Vagina (tissue), 2 donors: ENCODE results near the gene CTSW. TPM values are rescaled to one million over a fixed set of nuclear protein-coding genes. Genes with fewer than 3 reads are reported as not detected.
A peak's percentile ranks its signal among the peaks of the same experiment; 100 is the strongest.

Experiments
- DNase-seq, 2 donors: peaks; one replicate each; pipeline ENCODE4 v3.0.0-alpha.2; 2017; ENCODE audit errors: extremely low spot score in 2 of 2
- H3K27ac ChIP-seq: fragments of 200-600 bp; sonication (generic); one replicate; pipeline ENCODE4 v1.5.1; 2019
- H3K27me3 ChIP-seq: fragments of 200-600 bp; sonication (generic); one replicate; pipeline ENCODE4 v1.5.1; 2019
- H3K36me3 ChIP-seq, 2 donors: fragments of 200-600 bp; sonication (generic); one replicate each; pipeline ENCODE4 v1.5.1; 2017 to 2019
- H3K4me1 ChIP-seq: fragments of 200-600 bp; sonication (generic); one replicate; pipeline ENCODE4 v1.5.1; 2019
- H3K4me3 ChIP-seq, 2 donors: fragments of 200-600 bp; sonication (generic); 1 replicate in 1 of 2; 2 replicates in 1 of 2; pipeline ENCODE4 v1.5.1; 2016 to 2019
- H3K9me3 ChIP-seq: fragments of 200-600 bp; sonication (generic); one replicate; pipeline ENCODE4 v1.5.1; 2019
- POLR2A ChIP-seq, 2 donors: fragments of 450-650 bp; IDR thresholded peaks; one replicate each; pipeline ENCODE4 v1.6.1; 2017; ENCODE audit warnings: antibody characterized with exemption in 2 of 2, mild to moderate bottlenecking in 2 of 2, moderate library complexity in 2 of 2
- POLR2AphosphoS5 ChIP-seq, 2 donors: sonication (generic); formaldehyde crosslinking; IDR thresholded peaks; one replicate each; pipeline ENCODE4 v1.9.0; 2017; ENCODE audit warnings: antibody characterized with exemption in 2 of 2, mild to moderate bottlenecking in 2 of 2, low read depth in 1 of 2; ENCODE audit not compliant: insufficient read depth in 1 of 2
- intact Hi-C: fragments of 100-400 bp; cut with DNase I; formaldehyde crosslinking; loops from one replicate; pipeline ENCODE4 v1.15.1; 2023
- total RNA-seq: library from RNA; depleted of rRNA; stranded (reverse); fragments of >200 nt; gene quantifications from one replicate; pipeline ENCODE4 v1.2.3, GENCODE V29; 2016
- TF ChIP-seq, protein P1 (sequence below), 3 experiments: fragments of 450-650 bp in 2 of 3; fragments of 200-600 bp in 1 of 3; sonication (generic) in 1 of 3; IDR thresholded peaks; one replicate each; pipeline ENCODE4 v1.5.1; 2017 to 2019; ENCODE audit warnings: antibody characterized with exemption in 3 of 3, mild to moderate bottlenecking in 2 of 3, moderate library complexity in 2 of 3

Gene CTSW
- total RNA-seq, 1 donor from 2014 or later = 0.74 TPM

DNA sequence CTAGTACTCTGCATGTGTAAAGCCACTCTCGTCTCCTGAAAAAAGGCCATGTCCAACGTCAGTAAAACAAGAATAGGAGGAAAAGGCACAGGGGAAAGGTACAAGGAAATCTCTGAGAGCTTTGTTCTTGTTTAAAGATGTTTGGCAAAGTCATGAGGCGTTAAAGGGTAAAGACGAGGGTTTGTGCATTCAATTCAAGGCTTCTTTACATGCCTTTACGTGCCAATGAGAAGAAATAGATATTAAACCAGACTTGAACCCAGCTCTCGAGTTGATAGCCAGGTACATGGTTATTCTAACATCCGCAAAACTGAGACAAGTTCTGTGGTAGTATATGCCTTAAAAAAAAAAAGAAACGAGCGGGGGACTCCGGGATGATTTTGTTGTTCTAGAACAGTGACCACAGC, 21.0 kb upstream of the CTSW start:
- peaks cover 0 to 43% of the 10 kb centered on the region in 2 donors for H3K36me3 ChIP-seq
- H3K27ac ChIP-seq = peak overlapping the region; percentile 93
- intact Hi-C loops = no loop called here
- H3K4me3 ChIP-seq = peak overlapping the region; percentile 95 to 100
- DNase-seq = no peak
- no peaks in the 10 kb centered on the region for H3K9me3 ChIP-seq
- H3K27me3 ChIP-seq = no peaks in the 10 kb centered on the region
- peaks cover 52% of the 10 kb centered on the region for H3K4me1 ChIP-seq
- TF ChIP-seq POLR2A (IDR thresholded peaks at IDR 0.05) = no peak
- TF ChIP-seq, protein P1, sequence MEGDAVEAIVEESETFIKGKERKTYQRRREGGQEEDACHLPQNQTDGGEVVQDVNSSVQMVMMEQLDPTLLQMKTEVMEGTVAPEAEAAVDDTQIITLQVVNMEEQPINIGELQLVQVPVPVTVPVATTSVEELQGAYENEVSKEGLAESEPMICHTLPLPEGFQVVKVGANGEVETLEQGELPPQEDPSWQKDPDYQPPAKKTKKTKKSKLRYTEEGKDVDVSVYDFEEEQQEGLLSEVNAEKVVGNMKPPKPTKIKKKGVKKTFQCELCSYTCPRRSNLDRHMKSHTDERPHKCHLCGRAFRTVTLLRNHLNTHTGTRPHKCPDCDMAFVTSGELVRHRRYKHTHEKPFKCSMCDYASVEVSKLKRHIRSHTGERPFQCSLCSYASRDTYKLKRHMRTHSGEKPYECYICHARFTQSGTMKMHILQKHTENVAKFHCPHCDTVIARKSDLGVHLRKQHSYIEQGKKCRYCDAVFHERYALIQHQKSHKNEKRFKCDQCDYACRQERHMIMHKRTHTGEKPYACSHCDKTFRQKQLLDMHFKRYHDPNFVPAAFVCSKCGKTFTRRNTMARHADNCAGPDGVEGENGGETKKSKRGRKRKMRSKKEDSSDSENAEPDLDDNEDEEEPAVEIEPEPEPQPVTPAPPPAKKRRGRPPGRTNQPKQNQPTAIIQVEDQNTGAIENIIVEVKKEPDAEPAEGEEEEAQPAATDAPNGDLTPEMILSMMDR (IDR thresholded peaks at IDR 0.05) = no peak
- TF ChIP-seq POLR2AphosphoS5 (IDR thresholded peaks at IDR 0.05; ENCODE audit: insufficient read depth in 1 of 2, low read depth in 1 of 2) = no peak

DNA sequence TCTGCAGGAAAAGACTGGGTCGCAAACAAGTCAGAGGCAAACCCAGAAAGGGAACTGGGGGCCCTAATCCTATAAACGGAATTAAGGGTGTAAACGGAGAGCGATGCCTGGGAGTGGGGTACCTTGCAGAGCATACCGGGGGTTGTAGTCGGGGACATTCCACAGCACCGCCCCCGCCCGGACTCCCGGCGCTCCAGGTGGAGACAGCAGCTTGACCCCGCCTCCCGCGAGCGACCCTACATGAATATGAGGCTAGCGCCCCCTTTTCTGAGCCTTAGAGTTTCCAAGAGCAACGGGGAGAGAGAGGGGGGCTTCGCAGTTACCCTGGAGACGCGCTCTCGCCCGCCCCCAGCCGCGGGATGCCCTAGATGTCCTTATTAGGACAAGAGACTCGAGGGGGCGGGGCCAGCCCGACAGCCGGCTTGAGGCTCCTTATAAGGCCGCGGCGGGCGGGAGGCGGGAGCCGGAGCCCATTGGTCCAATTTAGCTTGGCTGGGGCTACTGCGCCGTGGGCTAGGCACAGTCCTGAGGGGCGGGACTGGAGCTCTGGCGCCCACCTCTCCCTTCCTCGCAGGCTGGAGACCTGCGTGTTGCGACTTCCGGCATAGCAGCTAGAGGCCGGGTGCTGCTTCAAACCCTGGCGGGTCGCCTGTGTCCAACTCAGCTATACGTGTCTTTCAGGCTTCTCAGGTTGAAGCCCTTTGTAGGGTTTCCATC, 20.4 kb upstream of the CTSW start:
- Histone ChIP-seq H3K36me3 (peaks cover 0 to 43% of the 10 kb centered on the region in 2 donors), H3K4me3 (peak overlapping the region; percentile 95 to 100), H3K9me3 (no peaks in the 10 kb centered on the region), H3K27ac (peak overlapping the region; percentile 93), H3K27me3 (no peaks in the 10 kb centered on the region), H3K4me1 (peaks cover 52% of the 10 kb centered on the region)
- DNase-seq = peak in 1 of 2 donors; percentile 99
- intact Hi-C loops = no loop called here
- peak in 1 of 2 donors; percentile 90 for TF ChIP-seq POLR2A (IDR thresholded peaks at IDR 0.05)
- peak; percentile 90 to 98 for TF ChIP-seq POLR2AphosphoS5 (IDR thresholded peaks at IDR 0.05; ENCODE audit: insufficient read depth in 1 of 2, low read depth in 1 of 2)
- TF ChIP-seq, protein P1 (IDR thresholded peaks at IDR 0.05) = peak in 1 of 3 experiments; percentile 1

DNA sequence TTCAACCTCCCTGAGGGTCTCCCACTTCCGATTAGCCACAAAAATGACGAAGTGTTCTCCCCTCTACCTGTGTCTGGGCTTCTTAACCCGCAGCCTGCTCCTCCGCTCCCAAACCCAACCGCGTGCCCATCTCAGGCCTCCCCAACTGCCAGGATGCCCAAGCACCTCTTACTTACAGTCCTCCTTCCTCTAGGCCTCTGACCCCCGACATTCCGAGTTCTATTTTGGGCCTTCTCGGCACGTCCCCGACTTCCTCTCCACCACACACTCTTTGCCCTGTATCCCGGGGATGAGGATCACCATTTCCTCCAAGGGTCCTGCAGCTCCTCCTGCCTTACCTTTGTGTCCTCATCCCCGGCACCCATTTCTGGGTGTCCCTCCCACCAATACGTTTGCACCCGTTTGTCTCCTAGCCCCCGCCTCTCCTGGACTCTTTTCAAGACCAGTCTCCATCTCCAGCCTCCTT, 19.8 kb upstream of the CTSW start:
- peak overlapping the region; percentile 95 to 100 for H3K4me3 ChIP-seq
- peak overlapping the region; percentile 93 for H3K27ac ChIP-seq
- no peak for DNase-seq
- TF ChIP-seq POLR2A (IDR thresholded peaks at IDR 0.05) (no peak), POLR2AphosphoS5 (IDR thresholded peaks at IDR 0.05; ENCODE audit: insufficient read depth in 1 of 2, low read depth in 1 of 2) (peak in 1 of 2 donors; percentile 60)
- H3K9me3 ChIP-seq = no peaks in the 10 kb centered on the region
- intact Hi-C loops = no loop called here
- peaks cover 52% of the 10 kb centered on the region for H3K4me1 ChIP-seq
- peaks cover 0 to 43% of the 10 kb centered on the region in 2 donors for H3K36me3 ChIP-seq
- H3K27me3 ChIP-seq = no peaks in the 10 kb centered on the region

DNA sequence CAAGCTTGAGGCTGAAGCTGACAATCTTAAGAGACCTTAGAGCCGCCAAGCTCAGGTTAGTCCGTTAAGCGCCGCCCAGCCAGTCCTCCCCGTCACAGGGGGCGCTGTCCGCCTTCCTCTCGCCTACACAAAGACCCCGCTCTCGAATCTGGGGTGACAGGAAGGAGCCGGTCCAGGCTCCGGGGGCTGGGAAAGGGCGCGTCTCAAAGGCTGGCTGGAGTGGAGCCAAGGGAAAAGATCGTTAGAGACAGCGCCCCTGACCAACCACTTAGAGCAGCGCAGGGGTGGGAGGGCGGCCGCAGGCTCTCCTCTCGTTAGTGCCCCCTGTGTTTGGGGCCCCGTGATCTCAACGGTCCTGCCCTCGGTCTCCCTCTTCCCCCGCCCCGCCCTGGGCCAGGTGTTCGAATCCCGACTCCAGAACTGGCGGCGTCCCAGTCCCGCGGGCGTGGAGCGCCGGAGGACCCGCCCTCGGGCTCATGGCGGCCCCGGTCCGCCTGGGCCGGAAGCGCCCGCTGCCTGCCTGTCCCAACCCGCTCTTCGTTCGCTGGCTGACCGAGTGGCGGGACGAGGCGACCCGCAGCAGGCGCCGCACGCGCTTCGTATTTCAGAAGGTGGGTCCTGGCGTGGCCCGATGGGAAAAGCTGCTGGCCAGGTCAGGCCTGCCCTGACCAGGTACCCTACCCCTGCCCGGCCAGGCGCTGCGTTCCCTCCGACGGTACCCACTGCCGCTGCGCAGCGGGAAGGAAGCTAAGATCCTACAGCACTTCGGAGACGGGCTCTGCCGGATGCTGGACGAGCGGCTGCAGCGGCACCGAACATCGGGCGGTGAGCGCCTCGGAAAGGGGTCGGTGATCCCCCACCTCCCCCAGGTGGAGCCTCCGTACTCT, 19.1 kb upstream of the CTSW start, which contains the start of gene MUS81:
MUS81 (plus strand) TSS at position 156 of the 887 bp plus-strand sequence; CDS start at position 477, 321 bp downstream.
- Histone ChIP-seq H3K4me1 (peaks cover 47% of the 10 kb centered on the region), H3K9me3 (no peaks in the 10 kb centered on the region), H3K36me3 (peaks cover 0 to 43% of the 10 kb centered on the region in 2 donors), H3K27ac (peak within 1 kb of the TSS; percentile 93), H3K4me3 (peak within 1 kb of the TSS; percentile 95 to 100), H3K27me3 (no peaks in the 10 kb centered on the region)
- TF ChIP-seq POLR2A (IDR thresholded peaks at IDR 0.05) (peak in 1 of 2 donors; percentile 57), POLR2AphosphoS5 (IDR thresholded peaks at IDR 0.05; ENCODE audit: insufficient read depth in 1 of 2, low read depth in 1 of 2) (peak; percentile 88 to 98)
- TF ChIP-seq, protein P1 (IDR thresholded peaks at IDR 0.05) = peak; percentile 35 to 83 (median 79)
- peak in 1 of 2 donors; percentile 99 for DNase-seq
- intact Hi-C loops = no loop called here

DNA sequence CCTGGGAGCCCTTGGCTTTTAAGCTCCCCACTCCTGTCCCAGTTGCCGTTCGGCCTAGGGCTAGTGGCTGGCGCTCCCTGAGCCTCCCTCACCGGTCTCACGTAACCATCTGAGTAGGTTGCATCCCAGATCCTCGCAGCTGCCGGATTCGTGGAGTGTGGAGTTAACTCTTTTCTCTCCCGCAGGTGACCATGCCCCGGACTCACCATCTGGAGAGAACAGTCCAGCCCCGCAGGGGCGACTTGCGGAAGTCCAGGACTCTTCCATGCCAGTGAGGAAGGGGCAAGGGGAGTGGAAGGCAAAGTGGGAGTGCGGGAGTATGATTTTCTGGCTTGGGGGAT, 18.5 kb upstream of the CTSW start:
- H3K4me3 ChIP-seq = peak overlapping the region; percentile 95 to 100
- no peaks in the 10 kb centered on the region for H3K27me3 ChIP-seq
- intact Hi-C loops = no loop called here
- no peak for TF ChIP-seq POLR2A (IDR thresholded peaks at IDR 0.05)
- TF ChIP-seq, protein P1 (IDR thresholded peaks at IDR 0.05) = no peak
- no peak for TF ChIP-seq POLR2AphosphoS5 (IDR thresholded peaks at IDR 0.05; ENCODE audit: insufficient read depth in 1 of 2, low read depth in 1 of 2)
- no peaks in the 10 kb centered on the region for H3K9me3 ChIP-seq
- H3K36me3 ChIP-seq = peaks cover 0 to 43% of the 10 kb centered on the region in 2 donors
- H3K4me1 ChIP-seq = peaks cover 41% of the 10 kb centered on the region
- peak overlapping the region; percentile 93 for H3K27ac ChIP-seq
- no peak for DNase-seq
